ENCODE measurements around the gene COL18A1. TPM values are rescaled to one million over a fixed set of nuclear protein-coding genes. Genes with fewer than 3 reads are reported as not detected.

The COL18A1 gene
- polyA plus RNA-seq, 2 of the 4 experiments (the other 2 are of a cell fraction): 17.3 to 88.4 TPM

DNA sequence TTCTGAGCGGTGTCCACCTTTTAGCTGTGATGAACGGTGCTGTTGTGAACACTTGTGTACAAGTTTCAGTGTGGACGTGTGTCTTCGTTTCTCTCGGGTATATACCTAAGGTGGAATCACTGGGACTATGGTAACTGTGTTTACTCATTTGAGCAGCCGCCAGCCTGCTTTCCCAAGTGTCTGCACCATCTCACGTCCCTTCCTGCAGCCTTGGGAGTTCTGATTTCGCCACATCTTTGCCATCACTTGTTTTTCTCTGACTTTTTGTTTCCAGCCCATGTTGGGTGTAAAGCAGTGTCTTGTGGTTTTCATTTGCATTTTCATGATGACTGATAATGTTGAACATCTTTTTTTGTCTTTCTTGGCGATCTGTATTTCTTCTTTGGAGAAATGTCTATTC lies 40.4 kb downstream of the COL18A1 start:
- ATAC-seq (no peak), FAIRE-seq (no peak), DNase-seq (ENCODE audit: low read depth in 1 of 2, low spot score in 1 of 2) (no peak)
- 94% methylated on average over 9 of the region's 9 CpGs for WGBS (ENCODE audit: missing lambda C conversion rate)
- ChIA-PET CTCF (interaction anchor here (0.8 to 1.0 kb wide), 2 partner anchors 13 to 307 kb away, joined by 3 read pairs; no protein-coding TSS in a partner anchor), POLR2A (no interaction called here)
- Histone ChIP-seq H3K27ac (no peak overlapping the region), H3K9me3 (peaks cover 12% of the 10 kb centered on the region; the same call in 2 of the 3 replicates), H3K4me3 (no peak overlapping the region), H3K4me1 (no peaks in the 10 kb centered on the region), H3K4me2 (no peak overlapping the region)
- TF ChIP-seq SREBF2 (IDR thresholded peaks at IDR 0.05) (no peak), CBX8 (IDR thresholded peaks at IDR 0.05) (no peak), FOSL2 (IDR thresholded peaks at IDR 0.05) (no peak), FOSL2 (CRISPR knock-in tag; IDR thresholded peaks at IDR 0.05) (no peak), ESRRA (IDR thresholded peaks at IDR 0.05; ENCODE audit: borderline replicate concordance, low read length) (no peak), POLR2AphosphoS2 (conservative IDR thresholded peaks at IDR 0.05; ENCODE audit: low read length) (no peak), CBX2 (IDR thresholded peaks at IDR 0.05; ENCODE audit: borderline replicate concordance, low read depth) (no peak), EHMT2 (IDR thresholded peaks at IDR 0.05; ENCODE audit: low read depth) (no peak), TFCP2L1 (CRISPR knock-in tag; IDR thresholded peaks at IDR 0.05) (no peak), PHF8 (IDR thresholded peaks at IDR 0.05; ENCODE audit: borderline replicate concordance, low read depth) (no peak), NPAS2 (CRISPR knock-in tag; IDR thresholded peaks at IDR 0.05; ENCODE audit: borderline replicate concordance) (no peak), HEYL (CRISPR knock-in tag; IDR thresholded peaks at IDR 0.05) (no peak), NFE2L2 (conservative IDR thresholded peaks at IDR 0.05; ENCODE audit: low read length) (no peak), BHLHE40 (IDR thresholded peaks at IDR 0.05; ENCODE audit: low read depth, low read length) (no peak)
- TF ChIP-seq, protein P1, sequence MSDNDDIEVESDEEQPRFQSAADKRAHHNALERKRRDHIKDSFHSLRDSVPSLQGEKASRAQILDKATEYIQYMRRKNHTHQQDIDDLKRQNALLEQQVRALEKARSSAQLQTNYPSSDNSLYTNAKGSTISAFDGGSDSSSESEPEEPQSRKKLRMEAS (IDR thresholded peaks at IDR 0.05): no peak
- TF ChIP-seq, protein P2, sequence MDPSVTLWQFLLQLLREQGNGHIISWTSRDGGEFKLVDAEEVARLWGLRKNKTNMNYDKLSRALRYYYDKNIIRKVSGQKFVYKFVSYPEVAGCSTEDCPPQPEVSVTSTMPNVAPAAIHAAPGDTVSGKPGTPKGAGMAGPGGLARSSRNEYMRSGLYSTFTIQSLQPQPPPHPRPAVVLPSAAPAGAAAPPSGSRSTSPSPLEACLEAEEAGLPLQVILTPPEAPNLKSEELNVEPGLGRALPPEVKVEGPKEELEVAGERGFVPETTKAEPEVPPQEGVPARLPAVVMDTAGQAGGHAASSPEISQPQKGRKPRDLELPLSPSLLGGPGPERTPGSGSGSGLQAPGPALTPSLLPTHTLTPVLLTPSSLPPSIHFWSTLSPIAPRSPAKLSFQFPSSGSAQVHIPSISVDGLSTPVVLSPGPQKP (IDR thresholded peaks at IDR 0.05; ENCODE audit: low read depth, low read length): no peak

DNA sequence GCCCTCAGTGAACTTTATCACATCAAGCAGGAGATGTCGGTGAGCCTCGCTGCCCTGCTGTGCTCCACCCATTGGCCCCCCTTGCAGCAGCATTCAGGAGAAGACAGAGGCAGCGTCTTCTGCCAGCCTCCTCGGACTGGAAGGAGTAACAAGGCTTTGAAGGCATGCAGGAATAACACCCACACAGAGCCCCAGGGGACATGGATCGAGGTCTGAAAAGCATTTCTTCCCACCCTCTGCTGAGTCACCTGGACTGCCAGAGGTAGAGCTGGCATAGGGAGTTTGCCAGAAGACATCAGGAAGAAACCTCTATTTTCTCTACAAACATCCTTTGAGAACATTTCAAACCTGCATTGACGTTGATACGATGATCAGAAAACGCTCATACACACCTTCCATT lies 42.9 kb downstream of the COL18A1 start:
- ATAC-seq (no peak), DNase-seq (ENCODE audit: low read depth in 1 of 2, low spot score in 1 of 2) (no peak), FAIRE-seq (no peak)
- Histone ChIP-seq H3K4me1 (no peaks in the 10 kb centered on the region), H3K9me3 (peaks cover 12% of the 10 kb centered on the region; the same call in 2 of the 3 replicates), H3K4me2 (no peak overlapping the region), H3K4me3 (no peak overlapping the region), H3K27ac (no peak overlapping the region)
- ChIA-PET POLR2A (no interaction called here), CTCF (interaction anchor here (0.7 kb wide), 1 partner anchor 81 kb away, joined by 3 read pairs; no protein-coding TSS in a partner anchor)
- 82% methylated on average over 8 of the region's 8 CpGs for WGBS (ENCODE audit: missing lambda C conversion rate)
- TF ChIP-seq, protein P3, sequence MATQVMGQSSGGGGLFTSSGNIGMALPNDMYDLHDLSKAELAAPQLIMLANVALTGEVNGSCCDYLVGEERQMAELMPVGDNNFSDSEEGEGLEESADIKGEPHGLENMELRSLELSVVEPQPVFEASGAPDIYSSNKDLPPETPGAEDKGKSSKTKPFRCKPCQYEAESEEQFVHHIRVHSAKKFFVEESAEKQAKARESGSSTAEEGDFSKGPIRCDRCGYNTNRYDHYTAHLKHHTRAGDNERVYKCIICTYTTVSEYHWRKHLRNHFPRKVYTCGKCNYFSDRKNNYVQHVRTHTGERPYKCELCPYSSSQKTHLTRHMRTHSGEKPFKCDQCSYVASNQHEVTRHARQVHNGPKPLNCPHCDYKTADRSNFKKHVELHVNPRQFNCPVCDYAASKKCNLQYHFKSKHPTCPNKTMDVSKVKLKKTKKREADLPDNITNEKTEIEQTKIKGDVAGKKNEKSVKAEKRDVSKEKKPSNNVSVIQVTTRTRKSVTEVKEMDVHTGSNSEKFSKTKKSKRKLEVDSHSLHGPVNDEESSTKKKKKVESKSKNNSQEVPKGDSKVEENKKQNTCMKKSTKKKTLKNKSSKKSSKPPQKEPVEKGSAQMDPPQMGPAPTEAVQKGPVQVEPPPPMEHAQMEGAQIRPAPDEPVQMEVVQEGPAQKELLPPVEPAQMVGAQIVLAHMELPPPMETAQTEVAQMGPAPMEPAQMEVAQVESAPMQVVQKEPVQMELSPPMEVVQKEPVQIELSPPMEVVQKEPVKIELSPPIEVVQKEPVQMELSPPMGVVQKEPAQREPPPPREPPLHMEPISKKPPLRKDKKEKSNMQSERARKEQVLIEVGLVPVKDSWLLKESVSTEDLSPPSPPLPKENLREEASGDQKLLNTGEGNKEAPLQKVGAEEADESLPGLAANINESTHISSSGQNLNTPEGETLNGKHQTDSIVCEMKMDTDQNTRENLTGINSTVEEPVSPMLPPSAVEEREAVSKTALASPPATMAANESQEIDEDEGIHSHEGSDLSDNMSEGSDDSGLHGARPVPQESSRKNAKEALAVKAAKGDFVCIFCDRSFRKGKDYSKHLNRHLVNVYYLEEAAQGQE (IDR thresholded peaks at IDR 0.05): no peak
- no peak for TF ChIP-seq MAZ (IDR thresholded peaks at IDR 0.05; ENCODE audit: borderline replicate concordance, low read depth, low read length)
- TF ChIP-seq, protein P4, sequence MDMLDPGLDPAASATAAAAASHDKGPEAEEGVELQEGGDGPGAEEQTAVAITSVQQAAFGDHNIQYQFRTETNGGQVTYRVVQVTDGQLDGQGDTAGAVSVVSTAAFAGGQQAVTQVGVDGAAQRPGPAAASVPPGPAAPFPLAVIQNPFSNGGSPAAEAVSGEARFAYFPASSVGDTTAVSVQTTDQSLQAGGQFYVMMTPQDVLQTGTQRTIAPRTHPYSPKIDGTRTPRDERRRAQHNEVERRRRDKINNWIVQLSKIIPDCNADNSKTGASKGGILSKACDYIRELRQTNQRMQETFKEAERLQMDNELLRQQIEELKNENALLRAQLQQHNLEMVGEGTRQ (IDR thresholded peaks at IDR 0.05): no peak
- TF ChIP-seq KDM5A (IDR thresholded peaks at IDR 0.05): no peak
- no peak for TF ChIP-seq SREBF2 (IDR thresholded peaks at IDR 0.05)
- TF ChIP-seq POLR2AphosphoS2 (conservative IDR thresholded peaks at IDR 0.05; ENCODE audit: low read length): no peak
- no peak for TF ChIP-seq RFX5 (IDR thresholded peaks at IDR 0.05)

Data from A549 (cell line).